Measurements from ENCODE around the gene SCAF1.
A peak's percentile ranks its signal among the peaks of the same experiment; 100 is the strongest.
"Not testable (repeated sequence)": the region's sequence is repeated elsewhere in the genome, so short reads cannot be mapped to it uniquely, and the experiment has no call there.

Gene SCAF1

DNA sequence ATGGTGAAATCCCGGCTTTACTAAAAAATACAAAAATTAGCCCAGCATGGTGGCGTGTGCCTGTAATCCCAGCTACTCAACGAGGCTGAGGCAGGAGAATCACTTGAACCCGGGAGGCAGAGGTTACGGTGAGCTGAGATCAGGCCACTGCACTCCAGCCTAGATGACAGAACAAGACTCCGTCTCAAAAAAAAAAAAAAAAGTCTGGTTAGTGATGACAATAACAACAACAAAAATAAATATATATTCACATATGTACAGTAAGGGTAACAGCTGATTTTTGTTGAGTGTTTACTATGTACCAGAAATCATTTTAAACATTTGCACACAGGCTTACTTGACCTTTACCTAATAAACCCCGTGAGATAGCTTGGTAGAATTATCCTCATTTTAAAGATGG is 25.1 kb upstream of the SCAF1 start:
- no peak for DNase-seq

GRCh38 chr19:49617860-49618259 is 24.1 kb upstream of the SCAF1 start:
- DNase-seq, result not testable (repeated sequence)

- no peak for DNase-seq
These were observed 16.8 kb upstream of the SCAF1 start for GRCh38 chr19:49624967-49625910.

DNA sequence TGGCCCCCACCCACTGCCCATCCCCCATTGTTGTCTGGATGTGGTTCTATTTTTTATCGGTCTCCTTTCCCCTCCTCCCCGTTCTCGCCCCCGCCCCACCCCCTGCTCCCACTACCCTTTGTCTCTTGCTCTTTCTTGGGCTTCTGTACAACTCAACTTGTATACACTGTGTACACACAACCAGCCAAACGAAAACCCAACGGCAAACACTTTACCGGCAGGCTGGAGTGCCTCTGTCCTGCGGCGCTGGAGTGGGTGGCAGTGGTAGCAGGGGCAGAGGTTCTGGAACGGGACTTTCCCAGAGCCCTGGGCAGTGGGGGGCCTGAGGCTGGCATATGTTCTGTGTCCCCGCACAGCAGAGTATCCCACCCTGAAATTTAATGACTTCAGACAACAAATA is 15.8 kb upstream of the SCAF1 start:
- no peak for DNase-seq

- DNase-seq, result no peak
These were observed 12.3 kb upstream of the SCAF1 start for GRCh38 chr19:49629659-49630058.

- no peak for DNase-seq
These were observed 10.9 kb upstream of the SCAF1 start for GRCh38 chr19:49631014-49631588.

GRCh38 chr19:49631610-49632192 is 10.3 kb upstream of the SCAF1 start:
- no peak for DNase-seq

- DNase-seq, result no peak
These were observed 9.4 kb upstream of the SCAF1 start for GRCh38 chr19:49632576-49632975.

DNA sequence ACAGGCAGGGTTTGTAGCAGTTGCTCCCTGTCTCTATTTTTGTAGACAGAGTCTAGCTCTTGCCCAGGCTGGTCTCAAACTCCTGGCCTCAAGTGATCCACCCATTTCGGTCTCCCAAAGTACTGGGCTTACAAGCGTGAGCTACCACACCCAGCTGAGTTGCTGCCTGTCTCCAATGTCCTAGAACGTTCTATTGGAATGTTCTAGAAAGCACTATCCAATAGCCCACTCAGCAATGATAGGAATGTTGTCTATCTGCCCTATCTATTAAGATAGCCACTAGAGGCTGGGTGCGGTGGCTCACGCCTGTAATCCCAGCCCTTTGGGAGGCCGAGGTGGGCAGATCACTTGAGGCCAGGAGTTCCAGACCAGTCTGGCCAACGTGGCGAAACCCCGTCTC is 8.7 kb upstream of the SCAF1 start:
- not testable (repeated sequence) for DNase-seq

DNA sequence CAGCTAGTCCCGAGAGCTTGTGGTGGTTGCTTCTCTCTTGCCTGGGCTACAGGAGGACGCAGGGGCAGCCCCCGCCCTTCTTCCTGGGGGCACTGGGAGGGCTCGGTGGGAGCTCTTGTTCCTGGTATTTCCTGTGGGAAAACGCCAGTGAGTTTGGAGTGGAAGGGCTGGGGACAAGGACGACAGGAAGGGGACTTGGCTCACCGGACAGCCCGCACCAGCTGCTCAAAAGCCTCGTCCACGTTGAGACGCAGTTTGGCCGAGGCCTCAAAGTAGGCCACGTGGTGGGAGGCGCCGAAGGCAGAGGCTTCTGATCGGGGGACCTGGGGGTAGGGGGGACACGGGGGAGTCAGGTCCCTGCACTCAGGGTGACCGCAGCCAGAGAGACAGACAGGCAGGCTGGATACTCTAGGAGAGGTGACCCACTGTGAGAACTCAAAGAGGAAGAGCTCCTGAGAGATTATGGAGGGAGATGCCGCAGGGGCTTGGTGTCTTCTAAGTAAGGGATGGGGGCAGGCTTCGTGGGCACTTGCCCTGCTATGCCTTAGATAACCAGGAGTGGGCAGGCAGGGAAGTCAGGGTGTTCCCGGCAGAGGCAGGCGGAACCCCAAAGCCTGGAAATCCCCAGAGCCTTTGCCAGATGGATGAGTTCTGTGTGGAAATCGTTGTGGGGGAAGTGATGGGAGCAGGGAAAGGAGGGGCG is 6.3 kb upstream of the SCAF1 start:
- no peak for DNase-seq

DNA sequence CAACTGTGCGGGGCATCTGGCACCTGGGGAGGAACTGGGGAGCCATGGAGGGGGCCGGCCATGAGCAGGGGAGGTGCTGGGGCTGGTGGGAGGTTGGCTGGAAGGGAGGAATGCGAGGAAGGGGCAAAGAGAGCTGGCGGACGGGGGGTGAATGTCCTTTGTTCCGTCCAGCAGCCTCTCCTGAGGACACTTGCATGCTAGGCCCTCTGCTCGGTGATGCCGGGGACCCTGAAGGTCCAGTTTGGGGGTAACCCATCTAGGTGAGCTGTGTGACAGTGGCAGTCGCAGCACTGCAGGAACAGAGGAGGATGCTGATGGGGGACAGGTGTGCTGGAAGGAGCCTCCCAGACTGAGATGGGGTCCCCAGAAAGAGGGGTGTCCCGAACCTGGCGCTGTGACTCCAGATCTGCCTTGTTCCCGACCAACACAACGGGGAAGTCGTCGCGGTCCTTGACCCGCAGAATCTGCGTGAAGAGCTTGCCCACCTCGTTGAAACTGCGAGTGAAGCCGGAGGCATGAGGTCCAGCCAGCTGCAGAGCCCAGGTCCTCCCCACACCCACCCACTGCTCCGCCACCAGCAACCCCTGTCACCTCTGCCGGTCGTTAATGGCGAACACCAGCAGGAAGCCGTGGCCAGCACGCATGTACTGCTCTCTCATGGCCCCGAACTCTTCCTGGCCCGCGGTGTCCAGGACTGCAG is 5.6 kb upstream of the SCAF1 start:
- no peak for DNase-seq

GRCh38 chr19:49637821-49638738 is 3.9 kb upstream of the SCAF1 start:
- no peak for DNase-seq

- no peak for DNase-seq
These were observed 2.5 kb upstream of the SCAF1 start for GRCh38 chr19:49639401-49640112.

GRCh38 chr19:49640113-49640898 is 1.7 kb upstream of the SCAF1 start, which contains the start of gene RRAS:
Gene RRAS (minus strand): TSS chr19:49640143. CDS start chr19:49640098, 45 bp downstream.
- DNase-seq, result peak; percentile 99

GRCh38 chr19:49642492-49643035 is 555 bp downstream of the SCAF1 start:
- DNase-seq, result no peak

- DNase-seq, result no peak
These were observed 1.5 kb downstream of the SCAF1 start for GRCh38 chr19:49643466-49643865.

DNA sequence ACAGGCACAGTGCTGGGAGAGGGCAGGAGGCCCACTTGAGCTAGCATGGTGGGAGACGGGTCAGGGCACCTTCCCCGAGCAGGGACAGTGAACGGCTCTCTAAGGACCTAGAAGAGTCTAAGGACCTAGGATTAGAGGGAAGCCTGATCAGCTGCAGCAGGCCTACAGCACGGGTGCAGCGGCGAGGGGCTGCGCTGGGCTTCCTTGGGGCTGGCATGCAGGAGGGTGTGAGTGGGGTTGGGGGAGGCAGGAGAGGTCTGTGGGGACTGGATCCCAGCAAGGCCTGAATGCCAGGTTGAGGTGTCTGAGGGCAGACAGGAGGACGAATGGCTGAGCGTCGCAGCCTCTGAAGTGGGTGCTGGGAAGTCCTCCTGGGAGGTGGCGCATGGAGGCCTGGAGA is 3.6 kb downstream of the SCAF1 start:
- DNase-seq, result no peak

- DNase-seq, result no peak
These were observed 4.0 kb downstream of the SCAF1 start for GRCh38 chr19:49645995-49646394.

GRCh38 chr19:49646586-49646985 is 4.6 kb downstream of the SCAF1 start:
- no peak for DNase-seq
